ENCODE data around the gene TMSB4X. TPM values are rescaled to one million over a fixed set of nuclear protein-coding genes. Genes with fewer than 3 reads are reported as not detected.

The TMSB4X gene
- total RNA-seq (144 and 207 TPM in 2 replicates), polyA plus RNA-seq (441 and 543 TPM in 2 replicates)

DNA sequence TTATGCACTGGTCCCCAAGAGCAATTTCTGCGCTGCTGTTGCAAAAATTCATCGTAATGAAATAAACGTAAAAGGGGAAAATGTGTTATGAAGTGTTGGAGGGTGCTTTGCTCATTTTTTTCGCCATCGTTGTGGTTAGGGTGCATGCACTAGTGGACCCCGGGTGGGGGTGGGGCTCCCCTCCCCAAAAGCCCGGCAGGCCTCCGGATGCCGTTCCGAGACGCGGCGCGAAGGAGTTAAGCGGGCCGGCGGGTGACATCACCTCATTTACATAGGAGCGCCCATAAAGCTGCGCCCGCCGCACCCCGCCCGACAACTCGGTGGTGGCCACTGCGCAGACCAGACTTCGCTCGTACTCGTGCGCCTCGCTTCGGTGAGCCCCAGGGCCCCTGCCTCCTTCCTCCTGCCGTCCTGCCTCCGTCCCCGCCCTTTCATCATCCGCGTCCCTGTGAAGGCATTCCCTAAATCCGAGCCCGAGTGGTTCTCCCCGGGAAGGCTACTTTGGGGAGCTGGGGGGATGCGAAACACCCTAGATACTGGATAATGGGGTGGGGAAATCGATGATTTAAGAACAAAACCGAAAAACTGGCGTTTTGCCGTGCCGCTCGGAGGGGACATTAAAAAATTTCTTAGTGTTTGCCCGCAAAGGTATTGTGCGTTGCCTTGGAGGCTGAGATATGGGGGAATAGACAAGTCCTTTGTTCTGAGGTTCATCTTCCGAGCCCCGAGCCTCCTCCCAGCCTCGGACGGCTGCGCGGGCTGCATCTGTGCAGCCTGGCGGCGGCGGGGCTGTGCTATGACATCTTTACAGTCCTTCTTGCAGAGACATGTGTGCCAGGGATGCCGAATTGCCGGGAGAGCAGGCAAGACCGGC is at the start of gene TMSB4X:
Gene TMSB4X (plus strand): TSS at position 315 of the 874 bp plus-strand sequence.
- peak; percentile 74 to 87 for DNase-seq (ENCODE audit: low read depth in 1 of 2, low spot score in 1 of 2)
- Histone ChIP-seq H3K4me1 (ENCODE audit: low read depth) (no peaks in the 10 kb centered on the region), H3K9me3 (ENCODE audit: low read depth) (no peaks in the 10 kb centered on the region), H3K36me3 (no peaks in the 10 kb centered on the region), H3K27ac (peak within 1 kb of the TSS; percentile 36), H3K27me3 (no peaks in the 10 kb centered on the region), H3K4me3 (peak within 1 kb of the TSS; percentile 91)
- TF ChIP-seq, protein P1, sequence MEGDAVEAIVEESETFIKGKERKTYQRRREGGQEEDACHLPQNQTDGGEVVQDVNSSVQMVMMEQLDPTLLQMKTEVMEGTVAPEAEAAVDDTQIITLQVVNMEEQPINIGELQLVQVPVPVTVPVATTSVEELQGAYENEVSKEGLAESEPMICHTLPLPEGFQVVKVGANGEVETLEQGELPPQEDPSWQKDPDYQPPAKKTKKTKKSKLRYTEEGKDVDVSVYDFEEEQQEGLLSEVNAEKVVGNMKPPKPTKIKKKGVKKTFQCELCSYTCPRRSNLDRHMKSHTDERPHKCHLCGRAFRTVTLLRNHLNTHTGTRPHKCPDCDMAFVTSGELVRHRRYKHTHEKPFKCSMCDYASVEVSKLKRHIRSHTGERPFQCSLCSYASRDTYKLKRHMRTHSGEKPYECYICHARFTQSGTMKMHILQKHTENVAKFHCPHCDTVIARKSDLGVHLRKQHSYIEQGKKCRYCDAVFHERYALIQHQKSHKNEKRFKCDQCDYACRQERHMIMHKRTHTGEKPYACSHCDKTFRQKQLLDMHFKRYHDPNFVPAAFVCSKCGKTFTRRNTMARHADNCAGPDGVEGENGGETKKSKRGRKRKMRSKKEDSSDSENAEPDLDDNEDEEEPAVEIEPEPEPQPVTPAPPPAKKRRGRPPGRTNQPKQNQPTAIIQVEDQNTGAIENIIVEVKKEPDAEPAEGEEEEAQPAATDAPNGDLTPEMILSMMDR (IDR thresholded peaks at IDR 0.05; ENCODE audit: low read depth, low read length): no peak

DNA sequence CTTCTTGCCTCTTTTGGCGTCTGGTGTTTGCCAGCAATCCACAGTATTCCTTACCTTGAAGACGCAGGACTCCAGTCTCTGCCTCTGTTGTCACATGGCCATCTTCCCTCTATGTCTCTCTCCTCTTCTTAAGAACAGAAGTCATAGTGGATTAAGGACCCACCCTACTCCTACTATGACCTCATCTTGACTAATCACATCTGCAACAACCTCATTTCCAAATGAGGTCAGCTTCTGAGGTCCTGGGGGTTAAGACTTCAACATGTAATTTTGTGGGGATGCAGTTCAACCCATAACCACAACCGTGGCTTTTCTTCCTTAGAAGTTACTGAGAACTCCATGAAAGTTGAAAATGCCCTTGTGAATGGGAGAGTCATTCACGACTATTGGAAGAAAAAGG is 45.2 kb upstream of the TMSB4X start:
- Histone ChIP-seq H3K4me1 (ENCODE audit: low read depth) (no peaks in the 10 kb centered on the region), H3K27me3 (no peaks in the 10 kb centered on the region), H3K4me3 (no peak overlapping the region), H3K9me3 (ENCODE audit: low read depth) (no peaks in the 10 kb centered on the region), H3K27ac (no peak overlapping the region), H3K36me3 (no peaks in the 10 kb centered on the region)
- no peak for DNase-seq (ENCODE audit: low read depth in 1 of 2, low spot score in 1 of 2)
- TF ChIP-seq, protein P1 (IDR thresholded peaks at IDR 0.05; ENCODE audit: low read depth, low read length): no peak

DNA sequence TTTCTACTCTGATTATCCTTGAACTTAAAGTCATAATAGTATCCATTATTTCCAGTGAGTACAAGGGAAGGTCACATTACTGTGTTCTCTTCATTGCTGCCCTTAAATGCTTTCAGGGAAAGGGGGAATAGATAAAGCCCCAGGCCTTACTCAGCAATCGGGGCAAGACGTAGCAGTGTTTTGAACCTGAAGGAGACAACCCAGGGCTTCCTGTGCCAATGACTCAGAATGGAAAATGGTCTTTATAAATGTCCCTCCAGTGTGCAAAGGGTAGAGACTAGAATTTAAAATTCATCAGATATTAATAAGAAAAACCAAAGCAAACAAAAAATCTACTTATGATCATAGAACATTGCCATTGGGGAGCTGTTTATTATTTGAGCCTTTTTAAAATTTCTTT is 44.8 kb upstream of the TMSB4X start:
- Histone ChIP-seq H3K4me3 (no peak overlapping the region), H3K4me1 (ENCODE audit: low read depth) (no peaks in the 10 kb centered on the region)
- TF ChIP-seq, protein P1 (IDR thresholded peaks at IDR 0.05; ENCODE audit: low read depth, low read length): no peak

DNA sequence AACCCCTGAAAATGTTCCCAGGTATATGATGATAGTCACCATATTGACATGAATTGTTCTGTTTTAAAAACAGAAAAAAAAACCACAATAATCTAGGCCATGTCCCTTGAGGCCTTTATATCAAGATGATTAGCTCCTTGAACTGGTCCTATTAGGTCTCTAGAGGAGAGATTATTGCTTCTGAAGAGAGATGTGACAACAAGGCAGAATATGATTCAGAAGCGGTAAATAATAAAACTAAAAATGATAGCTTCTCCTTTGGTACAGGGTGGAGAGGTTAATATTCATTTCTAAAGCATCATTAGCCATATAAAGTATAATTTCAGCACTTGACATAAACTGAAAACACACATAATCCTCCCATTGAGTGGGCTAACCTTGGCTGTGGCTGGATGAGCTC is 42.7 kb upstream of the TMSB4X start:
- Histone ChIP-seq H3K36me3 (no peaks in the 10 kb centered on the region), H3K27ac (no peak overlapping the region), H3K9me3 (ENCODE audit: low read depth) (no peaks in the 10 kb centered on the region), H3K4me3 (no peak overlapping the region), H3K27me3 (no peaks in the 10 kb centered on the region), H3K4me1 (ENCODE audit: low read depth) (no peaks in the 10 kb centered on the region)
- DNase-seq (ENCODE audit: low read depth in 1 of 2, low spot score in 1 of 2): no peak
- TF ChIP-seq, protein P1 (IDR thresholded peaks at IDR 0.05; ENCODE audit: low read depth, low read length): no peak

More for the DNA sequence above, 44.8 kb upstream of the TMSB4X start:
- no peaks in the 10 kb centered on the region for H3K9me3 ChIP-seq (ENCODE audit: low read depth)
- no peaks in the 10 kb centered on the region for H3K27me3 ChIP-seq
- no peak overlapping the region for H3K27ac ChIP-seq
- DNase-seq (ENCODE audit: low read depth in 1 of 2, low spot score in 1 of 2): no peak
- no peaks in the 10 kb centered on the region for H3K36me3 ChIP-seq

DNA sequence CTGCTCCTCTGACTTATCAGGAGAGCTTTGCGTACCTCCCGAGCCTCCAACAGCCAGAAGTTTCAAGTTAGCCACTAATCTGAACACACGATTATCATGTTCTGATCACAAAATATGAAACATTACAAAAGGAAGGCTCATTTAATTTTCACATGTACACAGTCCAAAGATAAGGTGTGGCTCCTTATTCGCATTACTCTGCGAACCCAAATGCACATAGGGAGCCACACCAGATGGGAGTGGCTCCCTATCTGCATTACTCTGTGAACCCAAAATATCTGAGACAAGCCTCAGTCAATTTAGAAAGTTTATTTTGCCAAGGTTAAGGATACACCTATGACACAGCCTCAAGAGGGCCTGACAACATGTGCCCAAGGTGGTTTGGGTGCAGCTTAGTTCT is 40.1 kb upstream of the TMSB4X start:
- Histone ChIP-seq H3K36me3 (no peaks in the 10 kb centered on the region), H3K4me1 (ENCODE audit: low read depth) (no peaks in the 10 kb centered on the region), H3K4me3 (no peak overlapping the region), H3K27ac (no peak overlapping the region), H3K9me3 (ENCODE audit: low read depth) (peaks cover 4% of the 10 kb centered on the region), H3K27me3 (no peaks in the 10 kb centered on the region)
- DNase-seq (ENCODE audit: low read depth in 1 of 2, low spot score in 1 of 2): no peak
- TF ChIP-seq, protein P1 (IDR thresholded peaks at IDR 0.05; ENCODE audit: low read depth, low read length): no peak

Measured in cardiac muscle cell (in vitro differentiated cells and primary cell).